Measurements from ENCODE around the gene BRD9.

DNA sequence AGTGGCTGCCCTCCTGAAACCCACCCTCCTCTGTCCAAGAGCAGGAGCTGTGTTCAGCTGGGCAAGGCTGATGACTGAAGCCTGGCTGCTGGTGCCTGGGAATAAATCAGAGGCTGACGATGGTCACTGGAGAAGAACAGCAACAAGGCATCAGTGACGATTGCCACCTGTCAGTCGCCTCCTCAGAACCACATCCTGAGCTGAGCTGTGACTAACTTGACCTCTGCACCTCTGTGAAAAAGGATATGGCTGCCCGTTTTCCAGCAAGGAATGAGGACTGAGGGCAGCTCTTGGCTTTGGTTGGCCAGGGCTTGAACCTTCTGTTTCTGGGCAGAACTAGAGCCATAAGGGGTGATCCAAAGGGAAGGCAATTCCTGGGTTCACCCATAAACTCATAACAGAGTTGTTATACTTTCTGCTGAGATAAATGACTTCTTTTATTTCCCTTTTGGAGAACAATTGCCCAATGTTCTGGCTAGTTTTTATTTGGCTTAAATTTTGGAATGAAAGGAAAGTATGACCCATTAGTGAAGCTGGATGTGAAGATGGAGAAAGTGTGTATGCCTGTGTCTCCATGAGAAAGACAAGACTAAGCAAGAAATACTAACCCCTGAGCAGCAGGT, 40.1 kb upstream of the BRD9 start:
- TF ChIP-seq GATA3 (IDR thresholded peaks at IDR 0.05; ENCODE audit: low read depth, low read length) (no peak), GATA2 (IDR thresholded peaks at IDR 0.05; ENCODE audit: low read depth, low read length) (no peak)

Data from SH-SY5Y (cell line).